GM19025 (cell line): ENCODE results near the gene PRKG1.

Source experiments
- ATAC-seq: cut with Tn5 transposase; IDR thresholded peaks from one replicate; pipeline ENCODE4 v1.9.1; 2021; ENCODE audit warnings: mild to moderate bottlenecking, low read depth, moderate library complexity; ENCODE audit not compliant: unreplicated experiment

PRKG1 gene

GRCh38 chr10:51821045-51821444 is 746.8 kb downstream of the PRKG1 start:
- no peak for ATAC-seq

- ATAC-seq: no peak
These were observed 747.5 kb downstream of the PRKG1 start for GRCh38 chr10:51821745-51822144.

GRCh38 chr10:51832652-51833383 is 758.5 kb downstream of the PRKG1 start:
- peak; percentile 62 for ATAC-seq

GRCh38 chr10:51834548-51834947 is 760.3 kb downstream of the PRKG1 start:
- no peak for ATAC-seq

GRCh38 chr10:51838471-51838870 is 764.2 kb downstream of the PRKG1 start:
- no peak for ATAC-seq

GRCh38 chr10:51843966-51844365 is 769.7 kb downstream of the PRKG1 start:
- no peak for ATAC-seq

GRCh38 chr10:51846856-51847506 is 772.7 kb downstream of the PRKG1 start:
- no peak for ATAC-seq

- ATAC-seq: no peak
These were observed 778.0 kb downstream of the PRKG1 start for GRCh38 chr10:51852297-51852696.

- no peak for ATAC-seq
These were observed 783.0 kb downstream of the PRKG1 start for GRCh38 chr10:51857305-51857704.

GRCh38 chr10:51860257-51860656 is 786.0 kb downstream of the PRKG1 start:
- peak; percentile 64 for ATAC-seq

GRCh38 chr10:51861051-51861450 is 786.8 kb downstream of the PRKG1 start:
- no peak for ATAC-seq

GRCh38 chr10:51861731-51862130 is 787.4 kb downstream of the PRKG1 start:
- ATAC-seq: no peak

- ATAC-seq: no peak
These were observed 787.9 kb downstream of the PRKG1 start for GRCh38 chr10:51862149-51862548.

- ATAC-seq: no peak
These were observed 793.7 kb downstream of the PRKG1 start for GRCh38 chr10:51867956-51868355.

- no peak for ATAC-seq
These were observed 799.8 kb downstream of the PRKG1 start for GRCh38 chr10:51874131-51874530.

GRCh38 chr10:51875610-51876009 is 801.3 kb downstream of the PRKG1 start:
- ATAC-seq: no peak

GRCh38 chr10:51876503-51876902 is 802.2 kb downstream of the PRKG1 start:
- ATAC-seq: no peak

GRCh38 chr10:51876979-51877378 is 802.7 kb downstream of the PRKG1 start:
- no peak for ATAC-seq

GRCh38 chr10:51877636-51878035 is 803.3 kb downstream of the PRKG1 start:
- ATAC-seq: no peak

- ATAC-seq: peak; percentile 10
These were observed 804.4 kb downstream of the PRKG1 start for GRCh38 chr10:51878695-51879094.

- peak; percentile 89 for ATAC-seq
These were observed 805.0 kb downstream of the PRKG1 start for GRCh38 chr10:51879238-51879637.

- no peak for ATAC-seq
These were observed 806.9 kb downstream of the PRKG1 start for GRCh38 chr10:51881213-51881612.
